HepG2 (cell line): ENCODE measurements around the gene NDUFB10. TPM values are rescaled to one million over a fixed set of nuclear protein-coding genes. Genes with fewer than 3 reads are reported as not detected.

Experiments used
- AHDC1 ChIP-seq: sonication (generic); formaldehyde crosslinking; IDR thresholded peaks from 2 replicates; pipeline ENCODE4 v1.5.1; 2020; ENCODE audit warnings: mild to moderate bottlenecking, missing genetic modification reagents, borderline replicate concordance
- CENPT ChIP-seq: sonication (generic); formaldehyde crosslinking; IDR thresholded peaks from 2 replicates; pipeline ENCODE4 v1.8.0; 2022; ENCODE audit warnings: low read depth, mild to moderate bottlenecking, moderate library complexity, missing genetic modification reagents
- CREM ChIP-seq, 2 experiments: sonication (generic) in 1 of 2; formaldehyde crosslinking in 1 of 2; IDR thresholded peaks; 2 replicates each; pipeline versions ENCODE4 v1.4.0 to v1.6.1; 2016 to 2020; ENCODE audit warnings: antibody characterized with exemption in 1 of 2, mild to moderate bottlenecking in 1 of 2, missing genetic modification reagents in 1 of 2
- FUBP1 ChIP-seq: sonication (generic); formaldehyde crosslinking; IDR thresholded peaks from 2 replicates; pipeline ENCODE4 v1.5.1; 2020; ENCODE audit warnings: missing genetic modification reagents, mild to moderate bottlenecking, borderline replicate concordance
- HNRNPLL ChIP-seq: fragments of 200-400 bp; formaldehyde crosslinking; IDR thresholded peaks from 2 replicates; pipeline ENCODE4 v1.6.1; 2017; ENCODE audit warnings: mild to moderate bottlenecking, low read depth, low read length; ENCODE audit not compliant: poor library complexity, severe bottlenecking
- HOXA9 ChIP-seq: sonication (generic); formaldehyde crosslinking; IDR thresholded peaks from 2 replicates; pipeline ENCODE4 v1.8.1; 2022; ENCODE audit warnings: missing genetic modification reagents, mild to moderate bottlenecking, moderate library complexity, borderline replicate concordance
- NFKB2 ChIP-seq: sonication (generic); formaldehyde crosslinking; IDR thresholded peaks from 2 replicates; pipeline ENCODE4 v1.4.0; 2020; ENCODE audit warnings: missing genetic modification reagents, borderline replicate concordance
- NFRKB ChIP-seq: fragments of 450-650 bp; IDR thresholded peaks from 2 replicates; pipeline ENCODE4 v1.6.1; 2017
- SNAPC5 ChIP-seq: sonication (generic); formaldehyde crosslinking; IDR thresholded peaks from 2 replicates; pipeline ENCODE4 v1.8.1; 2023; ENCODE audit warnings: mild to moderate bottlenecking, missing genetic modification reagents, borderline replicate concordance
- SRSF9 ChIP-seq: fragments of 200-400 bp; formaldehyde crosslinking; IDR thresholded peaks from 2 replicates; pipeline ENCODE4 v1.6.1; 2018; ENCODE audit warnings: borderline replicate concordance, mild to moderate bottlenecking, low read depth, low read length; ENCODE audit not compliant: insufficient read depth, poor library complexity, severe bottlenecking
- TEAD3 ChIP-seq: optimal IDR thresholded peaks from 2 replicates; pipeline ENCODE3; 2016; ENCODE audit warnings: borderline replicate concordance
- ZBTB4 ChIP-seq: sonication (generic); formaldehyde crosslinking; IDR thresholded peaks from 2 replicates; pipeline ENCODE4 v1.4.0; 2020; ENCODE audit warnings: missing genetic modification reagents, mild to moderate bottlenecking, borderline replicate concordance
- ZNF33A ChIP-seq: sonication (generic); formaldehyde crosslinking; IDR thresholded peaks from 2 replicates; pipeline ENCODE4 v1.5.1; 2020; ENCODE audit warnings: missing genetic modification reagents, mild to moderate bottlenecking, moderate library complexity, borderline replicate concordance
- ZNF557 ChIP-seq: sonication (generic); formaldehyde crosslinking; IDR thresholded peaks from 2 replicates; pipeline ENCODE4 v1.4.0; 2020; ENCODE audit warnings: missing genetic modification reagents
- polyA plus RNA-seq, 8 experiments: library from polyadenylated mRNA; depleted of rRNA in 3 of 8; stranded (reverse) in 7 of 8; unstranded in 1 of 8; fragments of >200 nt; fragmentation: Illumina TruSeq in 4 of 8; extraction: Trizol in 4 of 8; gene quantifications; 2 replicates each; pipeline versions ENCODE4 v1.2.1 to v1.2.3, GENCODE V29; 2011 to 2016; ENCODE audit warnings: low read depth in 4 of 8, missing spikeins in 1 of 8, mixed read lengths in 1 of 8; ENCODE audit not compliant: insufficient read depth in 1 of 8
- total RNA-seq, 5 experiments: library from RNA; depleted of rRNA; stranded (reverse); fragments of >200 nt; fragmentation: Illumina TruSeq; extraction: Trizol; gene quantifications; 2 replicates each; pipeline ENCODE4 v1.2.3, GENCODE V29; 2016; ENCODE audit warnings: low read depth in 1 of 5

The NDUFB10 gene
- total and polyA plus RNA-seq, 2 of the 13 experiments (the other 11 are each of a cell fraction or from before 2014, with no cell fraction given), result 68.6 to 157 TPM

GRCh38 chr16:1929578-1930337, 29.6 kb upstream of the NDUFB10 start (continued):
- TF ChIP-seq ZBTB4 (CRISPR knock-in tag), result peak; percentile 37; the same call in 1 of the 2 replicates
- TF ChIP-seq CENPT (CRISPR knock-in tag), result 0 out of 2 replicates have a peak, but pooled peaks have one; percentile 64
- TF ChIP-seq ZNF557 (CRISPR knock-in tag), result peak; percentile 70; the same call in 1 of the 2 replicates
- no peak for TF ChIP-seq CREM (IDR thresholded peaks at IDR 0.05)
- no peak for TF ChIP-seq CREM (CRISPR knock-in tag; IDR thresholded peaks at IDR 0.05)
- no peak for TF ChIP-seq NFRKB
- no peak for TF ChIP-seq AHDC1 (CRISPR knock-in tag)
- TF ChIP-seq SRSF9, result no peak
- no peak for TF ChIP-seq ZNF33A
- peak; percentile 88; the same call in 1 of the 2 replicates for TF ChIP-seq NFKB2
- TF ChIP-seq HNRNPLL, result no peak
- no peak for TF ChIP-seq TEAD3 (CRISPR knock-in tag)
- TF ChIP-seq SNAPC5, result no peak
- TF ChIP-seq FUBP1, result no peak
- peak; percentile 80; the same call in 1 of the 2 replicates for TF ChIP-seq HOXA9
